ENCODE measurements around the gene EIF2D.

- no peak for TF ChIP-seq POLR2A (IDR thresholded peaks at IDR 0.05)
- TF ChIP-seq, protein P1, sequence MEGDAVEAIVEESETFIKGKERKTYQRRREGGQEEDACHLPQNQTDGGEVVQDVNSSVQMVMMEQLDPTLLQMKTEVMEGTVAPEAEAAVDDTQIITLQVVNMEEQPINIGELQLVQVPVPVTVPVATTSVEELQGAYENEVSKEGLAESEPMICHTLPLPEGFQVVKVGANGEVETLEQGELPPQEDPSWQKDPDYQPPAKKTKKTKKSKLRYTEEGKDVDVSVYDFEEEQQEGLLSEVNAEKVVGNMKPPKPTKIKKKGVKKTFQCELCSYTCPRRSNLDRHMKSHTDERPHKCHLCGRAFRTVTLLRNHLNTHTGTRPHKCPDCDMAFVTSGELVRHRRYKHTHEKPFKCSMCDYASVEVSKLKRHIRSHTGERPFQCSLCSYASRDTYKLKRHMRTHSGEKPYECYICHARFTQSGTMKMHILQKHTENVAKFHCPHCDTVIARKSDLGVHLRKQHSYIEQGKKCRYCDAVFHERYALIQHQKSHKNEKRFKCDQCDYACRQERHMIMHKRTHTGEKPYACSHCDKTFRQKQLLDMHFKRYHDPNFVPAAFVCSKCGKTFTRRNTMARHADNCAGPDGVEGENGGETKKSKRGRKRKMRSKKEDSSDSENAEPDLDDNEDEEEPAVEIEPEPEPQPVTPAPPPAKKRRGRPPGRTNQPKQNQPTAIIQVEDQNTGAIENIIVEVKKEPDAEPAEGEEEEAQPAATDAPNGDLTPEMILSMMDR (IDR thresholded peaks at IDR 0.05): no peak
Measured at GRCh38 chr1:206568256-206568655, 44.0 kb downstream of the EIF2D start.

All from body of pancreas (tissue), 4 donors.